HG02852 (cell line): ENCODE data around the gene C3orf20.

Source experiments
- ATAC-seq: cut with Tn5 transposase; IDR thresholded peaks from one replicate; pipeline ENCODE4 v1.9.1; 2021; ENCODE audit warnings: mild to moderate bottlenecking, moderate library complexity; ENCODE audit not compliant: unreplicated experiment

Gene C3orf20

DNA sequence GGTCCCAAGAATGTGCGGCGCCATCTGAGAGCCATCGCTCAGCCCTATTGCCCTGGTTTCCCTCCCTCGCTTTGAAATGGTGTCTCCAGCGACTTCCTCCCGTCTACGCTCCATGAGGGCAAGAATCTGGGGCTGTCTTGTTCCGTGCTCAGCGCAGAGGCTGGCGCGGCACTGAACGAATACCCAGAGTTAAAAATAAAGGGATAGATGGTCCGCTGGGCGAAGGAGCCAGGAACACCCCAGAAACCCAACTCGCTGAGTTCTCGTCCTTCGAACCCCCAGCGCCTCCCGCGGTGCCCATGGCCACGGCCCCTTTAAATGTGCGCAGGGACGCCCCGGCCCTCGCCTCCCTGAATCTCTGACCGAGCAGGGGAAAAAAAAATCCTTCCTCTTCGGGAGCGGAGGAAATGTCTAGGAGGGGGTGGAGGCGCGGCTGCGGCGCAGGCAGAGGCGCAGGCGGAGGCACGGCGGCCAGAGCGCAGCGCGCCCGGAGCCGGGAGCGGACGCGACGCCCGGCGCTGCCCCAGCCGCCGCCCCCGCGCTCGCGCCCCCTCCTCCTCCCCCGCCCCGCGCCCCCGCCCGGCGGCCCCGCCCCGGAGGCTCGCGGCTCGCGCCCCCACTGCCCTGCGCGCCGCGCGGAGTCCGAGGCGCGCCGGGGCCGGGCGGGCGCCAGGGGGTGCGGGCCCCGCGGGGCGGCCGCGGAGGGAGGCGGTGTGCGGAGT, 135.3 kb downstream of the C3orf20 start:
- no peak for ATAC-seq

DNA sequence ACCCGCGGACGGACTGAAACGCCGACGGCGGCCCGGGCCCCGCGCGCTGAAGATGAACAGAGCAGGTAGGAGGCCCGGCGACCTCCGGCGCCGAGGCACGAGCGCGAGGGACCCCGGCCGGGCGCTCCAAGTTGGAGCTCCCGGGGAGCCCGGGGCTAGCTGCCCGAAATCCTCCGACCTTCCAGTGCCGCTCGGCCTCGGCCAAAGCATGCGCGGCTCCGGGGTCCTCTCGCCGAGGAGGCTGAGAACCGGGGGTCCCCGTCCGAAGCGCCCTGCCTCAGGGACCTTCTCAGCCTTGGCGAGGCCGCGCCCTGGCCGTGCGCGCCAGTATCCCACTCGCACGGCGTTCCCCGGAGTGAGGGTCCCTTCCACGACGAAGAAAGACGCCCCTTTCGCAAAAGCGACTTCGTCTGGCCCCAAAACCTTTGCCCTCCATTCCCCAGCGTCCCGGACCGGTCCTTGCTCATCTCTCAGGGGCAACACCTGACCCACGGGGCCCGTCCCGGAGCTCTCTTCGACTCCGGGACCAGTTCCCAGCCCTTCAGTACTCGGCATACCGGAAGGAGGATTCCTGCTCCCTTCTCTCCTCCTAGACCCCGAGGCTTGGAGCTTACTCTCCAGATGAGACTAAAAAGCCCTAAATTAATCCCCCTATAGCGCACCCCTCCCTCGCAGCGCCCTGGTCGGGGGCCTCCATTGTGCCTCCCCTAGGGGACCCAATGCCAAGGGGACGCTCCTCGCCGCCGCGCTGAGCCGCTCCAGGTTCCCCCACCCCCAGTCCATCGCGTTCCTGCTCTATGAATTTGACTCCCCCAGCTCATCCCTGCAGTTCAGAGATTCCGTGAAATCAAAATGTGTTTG, 136.1 kb downstream of the C3orf20 start:
- no peak for ATAC-seq

DNA sequence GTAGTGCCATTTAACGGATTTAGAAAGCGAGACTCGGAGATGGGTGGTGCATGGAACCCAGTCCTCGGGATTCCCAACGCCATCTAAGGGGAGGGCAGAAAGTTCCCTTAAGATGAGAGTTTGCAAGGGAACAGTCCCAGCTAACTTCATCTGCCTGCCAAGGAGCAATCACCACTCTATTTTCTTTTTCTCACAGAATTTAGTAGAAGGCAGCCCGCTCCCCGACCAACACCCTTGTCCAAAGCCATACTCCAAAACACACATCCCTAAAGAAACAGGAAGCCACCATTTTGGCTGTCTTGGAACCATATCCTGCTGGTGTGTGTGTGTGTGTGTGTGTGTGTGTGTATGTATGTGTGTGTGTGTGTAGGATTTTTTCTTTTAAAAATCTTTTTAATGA, 136.7 kb downstream of the C3orf20 start:
- no peak for ATAC-seq

DNA sequence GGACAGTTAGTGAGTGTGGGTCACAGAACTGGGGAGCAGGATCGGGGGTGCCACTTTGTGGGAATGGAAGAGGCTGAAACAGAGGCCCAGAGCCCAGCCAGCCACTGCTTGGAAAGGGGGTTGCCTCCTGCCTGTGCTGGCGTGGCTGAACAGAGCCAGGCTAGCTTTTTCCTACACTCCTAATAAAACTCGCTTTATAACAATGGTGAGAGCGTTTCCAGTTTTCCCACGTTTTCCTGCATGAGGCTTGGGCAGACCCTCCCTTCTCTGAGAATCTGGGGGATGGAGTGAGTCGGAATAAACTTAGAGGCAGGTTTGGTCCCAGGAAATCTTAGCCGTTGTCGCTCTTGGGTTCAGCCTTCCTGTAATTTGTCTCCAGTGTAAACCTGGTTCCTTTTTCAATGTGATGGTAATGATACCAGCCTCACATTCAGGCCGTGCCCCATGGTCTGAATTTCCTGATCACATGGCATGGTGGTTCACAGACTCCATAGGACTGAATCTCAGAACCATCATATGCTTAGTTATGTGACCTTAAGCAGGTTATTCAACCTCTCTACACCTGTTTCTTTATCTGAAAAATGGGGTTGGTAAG, 137.4 kb downstream of the C3orf20 start:
- no peak for ATAC-seq

DNA sequence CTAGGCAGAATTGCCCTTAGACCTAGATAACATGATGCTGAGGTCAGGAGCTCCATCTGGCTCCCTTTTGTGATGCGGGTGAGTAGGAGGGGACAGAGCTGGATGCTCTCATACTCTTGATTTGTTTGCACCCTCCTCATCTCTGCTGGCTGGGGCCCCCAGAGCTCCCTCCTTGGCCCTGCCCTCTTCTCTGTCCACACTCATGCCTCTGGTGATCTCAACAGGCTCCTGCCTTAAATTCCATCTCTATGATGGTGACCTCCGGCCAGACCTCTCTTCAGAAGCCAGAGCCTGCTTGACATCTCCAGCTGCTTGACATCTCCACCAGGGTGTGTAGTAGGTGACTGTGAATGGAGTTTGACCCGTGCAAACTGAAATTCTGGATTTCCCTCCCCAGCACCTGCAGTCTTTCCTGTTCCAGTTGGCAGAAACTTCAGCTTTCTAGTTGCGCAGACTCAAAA, 139.5 kb downstream of the C3orf20 start:
- no peak for ATAC-seq

DNA sequence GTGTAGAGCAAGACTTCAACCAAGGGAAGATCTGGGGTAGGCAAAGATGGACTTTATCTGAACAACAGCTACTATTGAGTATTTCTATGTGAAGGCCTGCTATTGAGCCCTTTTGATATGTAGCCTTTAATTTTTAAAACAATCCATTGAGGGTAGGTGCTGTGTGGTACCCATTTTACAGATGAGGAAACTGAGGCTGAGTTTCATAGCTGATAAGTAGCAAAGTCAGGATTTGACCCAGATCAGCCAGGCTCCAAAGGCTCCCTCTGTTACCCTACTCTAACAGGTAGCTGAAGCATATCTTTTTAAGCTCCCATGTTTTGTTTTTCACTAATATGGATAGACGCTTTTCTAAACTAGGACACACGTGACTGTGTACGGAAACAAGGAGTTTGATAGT, 141.4 kb downstream of the C3orf20 start:
- ATAC-seq, result no peak

DNA sequence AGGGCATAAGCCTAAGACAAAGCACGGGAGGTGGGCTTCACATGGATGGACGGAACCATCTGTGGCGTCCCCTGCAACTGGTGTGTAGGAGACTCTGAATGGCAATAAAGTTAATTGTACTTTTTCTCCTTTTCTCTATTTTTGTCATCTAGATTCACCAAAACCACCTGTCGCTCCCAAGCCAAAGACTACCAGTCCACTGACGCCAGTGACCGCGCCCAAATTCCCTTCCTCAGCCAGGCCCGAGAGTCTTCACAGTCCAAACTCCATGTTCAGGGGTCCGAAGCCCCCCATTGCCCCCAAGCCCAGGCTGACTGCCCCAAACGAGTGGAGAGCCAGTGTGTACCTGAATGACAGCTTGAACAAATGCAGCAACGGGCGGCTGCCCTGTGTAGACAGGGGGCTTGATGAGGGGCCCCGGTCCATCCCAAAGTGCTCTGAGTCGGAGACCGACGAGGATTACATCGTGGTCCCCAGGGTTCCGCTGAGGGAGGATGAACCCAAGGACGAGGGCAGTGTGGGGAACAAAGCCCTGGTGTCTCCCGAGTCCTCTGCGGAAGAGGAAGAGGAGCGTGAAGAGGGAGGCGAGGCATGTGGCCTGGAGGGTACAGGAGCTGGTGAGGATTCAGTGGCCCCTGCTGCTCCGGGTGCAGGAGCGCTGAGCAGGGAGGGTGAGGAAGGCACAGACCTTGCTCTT, 144.0 kb downstream of the C3orf20 start, which contains the start of gene FGD5:
FGD5 (plus strand) TSS at position 159 of the 697 bp plus-strand sequence; CDS start at position 269, 110 bp downstream.
- ATAC-seq, result no peak

DNA sequence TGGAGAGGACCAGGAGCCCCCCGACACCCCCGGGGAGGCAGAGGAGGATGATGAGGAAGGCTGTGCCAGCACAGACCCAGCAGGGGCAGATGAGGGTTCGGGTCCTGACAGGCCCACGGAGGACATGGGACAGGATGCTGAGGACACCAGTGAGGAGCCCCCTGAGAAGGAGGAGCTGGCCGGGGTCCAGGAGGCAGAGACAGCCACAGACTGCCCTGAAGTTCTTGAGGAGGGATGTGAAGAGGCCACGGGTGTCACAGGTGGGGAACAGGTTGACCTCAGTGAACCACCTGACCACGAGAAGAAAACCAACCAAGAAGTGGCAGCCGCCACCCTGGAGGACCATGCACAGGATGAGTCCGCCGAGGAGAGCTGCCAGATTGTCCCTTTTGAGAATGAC, 144.7 kb downstream of the C3orf20 start:
- ATAC-seq, result no peak

DNA sequence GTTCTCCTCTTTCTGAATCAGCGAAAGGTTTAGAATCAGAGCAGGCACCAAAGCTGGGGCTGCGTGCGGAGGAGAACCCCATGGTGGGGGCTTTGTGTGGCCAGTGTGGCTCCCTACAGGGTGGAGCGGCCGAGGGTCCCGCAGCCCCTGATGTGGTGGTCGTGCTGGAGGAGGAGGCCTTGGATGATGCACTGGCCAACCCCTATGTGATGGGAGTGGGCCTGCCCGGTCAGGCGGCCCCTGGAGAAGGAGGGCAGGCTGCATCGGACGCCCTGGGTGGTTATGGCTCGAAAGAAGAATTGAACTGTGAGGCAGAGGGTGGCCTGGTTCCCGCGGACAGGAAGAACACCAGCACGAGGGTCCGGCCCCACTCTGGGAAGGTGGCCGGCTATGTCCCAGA, 145.2 kb downstream of the C3orf20 start:
- ATAC-seq, result no peak

DNA sequence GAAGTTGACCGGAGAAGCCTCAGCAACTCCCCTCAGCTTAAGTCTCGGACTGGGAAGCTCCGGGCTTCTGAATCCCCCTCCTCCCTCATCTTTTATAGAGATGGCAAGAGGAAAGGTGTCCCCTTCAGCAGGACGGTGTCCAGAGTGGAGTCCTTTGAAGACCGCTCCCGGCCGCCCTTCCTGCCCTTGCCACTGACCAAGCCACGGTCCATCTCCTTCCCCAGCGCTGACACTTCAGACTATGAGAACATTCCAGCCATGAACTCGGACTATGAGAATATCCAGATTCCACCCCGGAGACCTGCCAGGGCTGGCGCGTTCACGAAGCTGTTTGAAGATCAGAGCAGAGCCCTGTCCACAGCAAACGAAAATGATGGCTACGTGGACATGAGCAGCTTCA, 146.2 kb downstream of the C3orf20 start:
- ATAC-seq, result no peak

DNA sequence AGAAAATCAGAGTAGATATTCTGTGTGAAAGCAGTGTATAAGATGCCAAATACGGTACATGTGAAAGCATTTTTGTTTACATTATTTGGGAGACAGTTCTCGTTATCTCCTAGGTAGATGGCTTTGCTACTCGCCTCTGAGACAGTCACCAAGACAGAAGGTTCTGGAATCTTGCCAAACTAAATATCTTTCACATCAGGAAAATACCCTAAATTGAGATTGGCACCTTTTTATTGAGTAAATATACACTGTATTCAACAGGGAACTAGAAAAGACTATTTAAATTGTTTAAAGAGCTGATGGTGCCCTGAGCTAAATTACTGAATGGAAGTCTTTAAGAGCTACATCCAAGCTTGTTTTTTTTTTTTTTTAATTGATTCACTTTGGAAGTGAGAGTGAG, 147.2 kb downstream of the C3orf20 start:
- ATAC-seq, result no peak
